CD4-positive, alpha-beta T cell treated with Interleukin-12 subunit alpha and Interleukin-12 subunit beta, for 1 hour (primary cell): ENCODE measurements around the gene NHS.
A peak's percentile ranks its signal among the peaks of the same experiment; 100 is the strongest.

Experiments
- DNase-seq: peaks from one replicate; pipeline ENCODE4 v3.0.0-alpha.2; 2020

The NHS gene

GRCh38 chrX:17689971-17690409, 315.0 kb downstream of the NHS start:
- DNase-seq, result peak; percentile 36

- no peak for DNase-seq
Measured at GRCh38 chrX:17692709-17693346, 317.8 kb downstream of the NHS start.

- DNase-seq, result no peak
Measured at GRCh38 chrX:17697191-17697590, 322.2 kb downstream of the NHS start.

- DNase-seq, result no peak
Measured at GRCh38 chrX:17700976-17701375, 326.0 kb downstream of the NHS start.

- no peak for DNase-seq
Measured at GRCh38 chrX:17703201-17703600, 328.2 kb downstream of the NHS start.

GRCh38 chrX:17705211-17705610, 330.2 kb downstream of the NHS start:
- DNase-seq, result no peak

GRCh38 chrX:17706676-17707075, 331.7 kb downstream of the NHS start:
- DNase-seq, result no peak

- no peak for DNase-seq
Measured at GRCh38 chrX:17707731-17708130, 332.7 kb downstream of the NHS start.

GRCh38 chrX:17710871-17711301, 335.9 kb downstream of the NHS start:
- no peak for DNase-seq

- no peak for DNase-seq
Measured at GRCh38 chrX:17713288-17713687, 338.3 kb downstream of the NHS start.

- DNase-seq, result no peak
Measured at GRCh38 chrX:17718649-17719165, 343.7 kb downstream of the NHS start.

- no peak for DNase-seq
Measured at GRCh38 chrX:17719711-17720110, 344.7 kb downstream of the NHS start.

GRCh38 chrX:17721715-17722114, 346.7 kb downstream of the NHS start:
- no peak for DNase-seq

- DNase-seq, result no peak
Measured at GRCh38 chrX:17725181-17725580, 350.2 kb downstream of the NHS start.

GRCh38 chrX:17732138-17732783, 357.3 kb downstream of the NHS start:
- DNase-seq, result no peak

- DNase-seq, result no peak
Measured at GRCh38 chrX:17735406-17735805, 360.4 kb downstream of the NHS start.

- no peak for DNase-seq
Measured at GRCh38 chrX:17736478-17736855, 361.5 kb downstream of the NHS start.

GRCh38 chrX:17736856-17737709, 362.1 kb downstream of the NHS start, which contains the start of gene SCML1:
Gene SCML1, plus strand, starts transcription at chrX:17737493. Its CDS starts 6,694 bp downstream, at chrX:17744187.
- DNase-seq, result peak; percentile 85

- DNase-seq, result no peak
Measured at GRCh38 chrX:17737710-17737985, 362.6 kb downstream of the NHS start.

GRCh38 chrX:17737986-17738713, 363.1 kb downstream of the NHS start:
- DNase-seq, result peak; percentile 62

GRCh38 chrX:17738737-17739535, 363.9 kb downstream of the NHS start:
- DNase-seq, result no peak
